Body of pancreas (tissue), 4 donors: ENCODE data around the gene BLOC1S1.

Experiments
- POLR2A ChIP-seq, 3 donors: fragments of 450-650 bp; IDR thresholded peaks; one replicate each; pipeline ENCODE4 v1.6.1; 2016; ENCODE audit warnings: antibody characterized with exemption in 3 of 3, mild to moderate bottlenecking in 2 of 3
- TF ChIP-seq, protein P1 (sequence below), 7 experiments: fragments of 450-650 bp in 4 of 7; fragments of 200-600 bp in 3 of 7; sonication (generic) in 3 of 7; IDR thresholded peaks; one replicate each; pipeline ENCODE4 v1.5.1; 2016 to 2019; ENCODE audit warnings: antibody characterized with exemption in 7 of 7

- TF ChIP-seq, protein P1, sequence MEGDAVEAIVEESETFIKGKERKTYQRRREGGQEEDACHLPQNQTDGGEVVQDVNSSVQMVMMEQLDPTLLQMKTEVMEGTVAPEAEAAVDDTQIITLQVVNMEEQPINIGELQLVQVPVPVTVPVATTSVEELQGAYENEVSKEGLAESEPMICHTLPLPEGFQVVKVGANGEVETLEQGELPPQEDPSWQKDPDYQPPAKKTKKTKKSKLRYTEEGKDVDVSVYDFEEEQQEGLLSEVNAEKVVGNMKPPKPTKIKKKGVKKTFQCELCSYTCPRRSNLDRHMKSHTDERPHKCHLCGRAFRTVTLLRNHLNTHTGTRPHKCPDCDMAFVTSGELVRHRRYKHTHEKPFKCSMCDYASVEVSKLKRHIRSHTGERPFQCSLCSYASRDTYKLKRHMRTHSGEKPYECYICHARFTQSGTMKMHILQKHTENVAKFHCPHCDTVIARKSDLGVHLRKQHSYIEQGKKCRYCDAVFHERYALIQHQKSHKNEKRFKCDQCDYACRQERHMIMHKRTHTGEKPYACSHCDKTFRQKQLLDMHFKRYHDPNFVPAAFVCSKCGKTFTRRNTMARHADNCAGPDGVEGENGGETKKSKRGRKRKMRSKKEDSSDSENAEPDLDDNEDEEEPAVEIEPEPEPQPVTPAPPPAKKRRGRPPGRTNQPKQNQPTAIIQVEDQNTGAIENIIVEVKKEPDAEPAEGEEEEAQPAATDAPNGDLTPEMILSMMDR (IDR thresholded peaks at IDR 0.05): peak in 1 of 7 experiments; percentile 5
- no peak for TF ChIP-seq POLR2A (IDR thresholded peaks at IDR 0.05)
Measured at GRCh38 chr12:55724940-55725309, 9.1 kb downstream of the BLOC1S1 start.
